EL (cell line): ENCODE results near the gene KIF21B.
"Not testable (repeated sequence)": the region's sequence is repeated elsewhere in the genome, so short reads cannot be mapped to it uniquely, and the experiment has no call there.

Experiments used
- DNase-seq: peaks from one replicate; pipeline ENCODE4 v3.0.0-alpha.2; 2016

KIF21B gene

DNA sequence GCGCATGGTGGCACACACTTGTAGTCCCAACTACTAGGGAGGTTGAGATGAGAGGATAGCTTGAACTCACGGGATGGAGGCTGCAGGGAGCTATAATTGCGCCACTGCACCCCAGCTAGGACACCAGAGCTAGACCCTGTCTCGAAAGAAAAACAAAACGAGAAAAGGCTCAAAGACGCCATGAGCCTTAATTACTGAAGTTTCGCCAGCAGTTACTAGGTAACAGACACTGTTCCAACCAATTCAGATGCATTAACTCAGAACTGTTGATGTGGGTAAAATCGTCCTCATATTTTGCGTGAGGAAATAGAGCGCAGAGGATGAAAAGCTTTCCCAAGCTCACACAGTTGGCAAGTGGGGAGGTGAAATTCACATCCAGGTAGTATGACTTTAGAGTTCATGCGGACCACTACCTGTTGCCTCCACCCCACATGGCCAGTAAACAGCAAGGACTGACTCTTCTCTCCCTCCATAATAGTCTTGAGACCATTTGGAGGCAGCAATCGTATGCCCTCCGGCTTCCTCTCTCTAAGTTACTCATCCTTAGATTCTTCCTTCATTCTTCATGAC lies 88.8 kb downstream of the KIF21B start:
- DNase-seq: no peak

DNA sequence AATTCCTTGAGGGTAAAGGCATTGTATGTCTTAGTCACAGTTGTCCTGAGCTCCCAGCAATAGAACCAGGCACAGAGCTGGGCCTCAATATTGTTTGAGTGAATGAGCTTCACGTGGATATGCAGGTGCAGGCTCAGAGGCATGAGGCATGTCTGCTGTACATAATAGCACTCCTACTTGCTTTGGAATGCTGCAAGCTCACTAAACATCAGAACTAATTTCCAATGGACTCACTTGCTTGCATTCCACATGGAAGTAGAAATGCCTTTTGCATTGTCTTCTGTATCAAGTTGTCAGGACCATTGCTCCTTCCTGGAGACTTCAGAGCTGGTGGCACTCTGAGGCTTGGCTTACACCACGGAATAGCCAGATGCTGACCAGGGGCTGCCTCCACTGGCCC lies 91.7 kb downstream of the KIF21B start:
- DNase-seq: no peak

GRCh38 chr1:200930285-200930684 lies 93.2 kb downstream of the KIF21B start:
- not testable (repeated sequence) for DNase-seq

GRCh38 chr1:200929530-200930278 lies 93.8 kb downstream of the KIF21B start:
- DNase-seq: no peak

- peak; percentile 54 for DNase-seq
Measured at GRCh38 chr1:200925831-200926230, 97.7 kb downstream of the KIF21B start.

- peak; percentile 39 for DNase-seq
Measured at GRCh38 chr1:200923601-200924000, 99.9 kb downstream of the KIF21B start.

- DNase-seq: no peak
Measured at GRCh38 chr1:200922406-200922805, 101.1 kb downstream of the KIF21B start.

- DNase-seq: no peak
Measured at GRCh38 chr1:200921571-200922110, 101.9 kb downstream of the KIF21B start.
